VCaP (cell line): Measurements from ENCODE around the gene DYNC1H1.

Source experiments
- H3K27ac ChIP-seq: fragments of 450-650 bp; 2 replicates; pipeline ENCODE4 v1.5.1; 2017
- CTCF ChIP-seq: fragments of 450-650 bp; conservative IDR thresholded peaks from 2 replicates; pipeline ENCODE4 v1.5.1; 2017; ENCODE audit warnings: mild to moderate bottlenecking, moderate library complexity

DYNC1H1 gene

GRCh38 chr14:101985957-101986356, 21.6 kb downstream of the DYNC1H1 start:
- H3K27ac ChIP-seq, result no peak overlapping the region
- no peak for TF ChIP-seq CTCF

GRCh38 chr14:101986953-101987352, 22.6 kb downstream of the DYNC1H1 start:
- H3K27ac ChIP-seq, result no peak overlapping the region

GRCh38 chr14:101988377-101988776, 24.0 kb downstream of the DYNC1H1 start:
- TF ChIP-seq CTCF, result no peak
- H3K27ac ChIP-seq, result no peak overlapping the region

More at GRCh38 chr14:101986953-101987352, 22.6 kb downstream of the DYNC1H1 start:
- TF ChIP-seq CTCF, result no peak

GRCh38 chr14:101991352-101991751, 27.0 kb downstream of the DYNC1H1 start:
- TF ChIP-seq CTCF, result no peak
- no peak overlapping the region for H3K27ac ChIP-seq

- TF ChIP-seq CTCF, result no peak
- no peak overlapping the region for H3K27ac ChIP-seq
Observed at GRCh38 chr14:101992708-101993107, 28.3 kb downstream of the DYNC1H1 start.

GRCh38 chr14:101997429-101998336, 33.3 kb downstream of the DYNC1H1 start:
- TF ChIP-seq CTCF, result no peak
- H3K27ac ChIP-seq, result no peak overlapping the region

- no peak overlapping the region for H3K27ac ChIP-seq
Observed at GRCh38 chr14:102000902-102001301, 36.5 kb downstream of the DYNC1H1 start.

More at GRCh38 chr14:102000902-102001301, 36.5 kb downstream of the DYNC1H1 start:
- no peak for TF ChIP-seq CTCF
